Lower leg skin (tissue), 3 donors: ENCODE results near the gene DDX41.

Source experiments
- CTCF ChIP-seq, 3 donors: fragments of 450-650 bp; IDR thresholded peaks; one replicate each; pipeline ENCODE4 v1.5.1; 2016; ENCODE audit warnings: antibody characterized with exemption in 3 of 3, mild to moderate bottlenecking in 3 of 3, moderate library complexity in 2 of 3
- POLR2A ChIP-seq, 2 donors: fragments of 450-650 bp; IDR thresholded peaks; one replicate each; pipeline ENCODE4 v1.6.1; 2016 to 2017; ENCODE audit warnings: antibody characterized with exemption in 2 of 2, mild to moderate bottlenecking in 1 of 2, moderate library complexity in 1 of 2

GRCh38 chr5:177474002-177474476, 42.7 kb downstream of the DDX41 start:
- no peak for TF ChIP-seq CTCF (IDR thresholded peaks at IDR 0.05)
- TF ChIP-seq POLR2A (IDR thresholded peaks at IDR 0.05): no peak
